ENCODE results near the gene NNAT. TPM values are rescaled to one million over a fixed set of nuclear protein-coding genes. Genes with fewer than 3 reads are reported as not detected.
A peak's percentile ranks its signal among the peaks of the same experiment; 100 is the strongest.

NNAT gene
- total RNA-seq, 1 donor from 2014 or later: not detected

GRCh38 chr20:37506152-37506725 lies 14.8 kb upstream of the NNAT start:
- Histone ChIP-seq H3K79me2 (ENCODE audit: low read depth) (no peaks in the 10 kb centered on the region), H3K4me3 (no peak overlapping the region), H3K4me2 (peak overlapping the region; percentile 62), H3K4me1 (peaks cover 20% of the 10 kb centered on the region), H3K9ac (no peak overlapping the region), H3K9me3 (ENCODE audit: low read depth) (no peaks in the 10 kb centered on the region), H3K27me3 (no peaks in the 10 kb centered on the region), H3K27ac (no peak overlapping the region), H3F3A (ENCODE audit: low read depth) (peaks cover 28% of the 10 kb centered on the region), H2AFZ (replicated peaks) (no peak overlapping the region), H3K36me3 (no peaks in the 10 kb centered on the region), H4K20me1 (ENCODE audit: low read depth) (peaks cover 43% of the 10 kb centered on the region)
- Mint-ChIP-seq H3K4me1 (no peaks in the 10 kb centered on the region), H3K27ac (no peak overlapping the region), H3K4me3 (no peak overlapping the region), H3K9me3 (no peaks in the 10 kb centered on the region), H3K27me3 (ENCODE audit: insufficient read depth, low read depth) (no peaks in the 10 kb centered on the region), H3K36me3 (peaks cover 8% of the 10 kb centered on the region)
- TF ChIP-seq EZH2phosphoT487 (IDR thresholded peaks at IDR 0.05) (no peak), EZH2 (IDR thresholded peaks at IDR 0.05) (no peak), CTCF (IDR thresholded peaks at IDR 0.05) (no peak)
- no peak for DNase-seq (ENCODE audit: low spot score)

GRCh38 chr20:37510226-37510625 lies 10.8 kb upstream of the NNAT start:
- no peaks in the 10 kb centered on the region for H3K27me3 ChIP-seq
- peaks cover 10% of the 10 kb centered on the region for H3F3A ChIP-seq (ENCODE audit: low read depth)
- no peak overlapping the region for H3K27ac ChIP-seq
- no peak overlapping the region for H3K4me2 ChIP-seq
- DNase-seq (ENCODE audit: low spot score): no peak
- peaks cover 9% of the 10 kb centered on the region for H3K79me2 ChIP-seq (ENCODE audit: low read depth)
- H3K4me1 ChIP-seq: peaks cover 11% of the 10 kb centered on the region
- H3K9me3 ChIP-seq (ENCODE audit: low read depth): no peaks in the 10 kb centered on the region
- no peak overlapping the region for H3K9ac ChIP-seq
- H4K20me1 ChIP-seq (ENCODE audit: low read depth): peaks cover 32% of the 10 kb centered on the region
- Mint-ChIP-seq H3K36me3 (peaks cover 22% of the 10 kb centered on the region), H3K4me1 (no peaks in the 10 kb centered on the region), H3K9me3 (no peaks in the 10 kb centered on the region), H3K27ac (no peak overlapping the region), H3K4me3 (no peak overlapping the region), H3K27me3 (ENCODE audit: insufficient read depth, low read depth) (no peaks in the 10 kb centered on the region)
- no peaks in the 10 kb centered on the region for H3K36me3 ChIP-seq
- H2AFZ ChIP-seq (replicated peaks): no peak overlapping the region
- no peak overlapping the region for H3K4me3 ChIP-seq
- no peak for TF ChIP-seq EZH2 (IDR thresholded peaks at IDR 0.05)
- no peak for TF ChIP-seq CTCF (IDR thresholded peaks at IDR 0.05)
- TF ChIP-seq EZH2phosphoT487 (IDR thresholded peaks at IDR 0.05): no peak

- Histone ChIP-seq H3K9me3 (ENCODE audit: low read depth) (no peaks in the 10 kb centered on the region), H3K4me1 (peaks cover 1% of the 10 kb centered on the region), H3K36me3 (no peaks in the 10 kb centered on the region), H2AFZ (replicated peaks) (no peak overlapping the region), H4K20me1 (ENCODE audit: low read depth) (peaks cover 32% of the 10 kb centered on the region), H3K4me3 (no peak overlapping the region), H3K27me3 (no peaks in the 10 kb centered on the region), H3F3A (ENCODE audit: low read depth) (no peaks in the 10 kb centered on the region), H3K79me2 (ENCODE audit: low read depth) (peaks cover 19% of the 10 kb centered on the region), H3K27ac (no peak overlapping the region), H3K9ac (no peak overlapping the region), H3K4me2 (no peak overlapping the region)
- TF ChIP-seq EZH2 (IDR thresholded peaks at IDR 0.05): no peak
- Mint-ChIP-seq H3K4me1 (peaks cover 6% of the 10 kb centered on the region), H3K36me3 (peaks cover 24% of the 10 kb centered on the region), H3K4me3 (no peak overlapping the region), H3K9me3 (no peaks in the 10 kb centered on the region), H3K27me3 (ENCODE audit: insufficient read depth, low read depth) (no peaks in the 10 kb centered on the region), H3K27ac (peak overlapping the region; percentile 7)
- DNase-seq (ENCODE audit: low spot score): no peak
Observed at GRCh38 chr20:37511610-37512275, 9.3 kb upstream of the NNAT start.

- TF ChIP-seq EZH2 (IDR thresholded peaks at IDR 0.05): no peak
- no peak for TF ChIP-seq CTCF (IDR thresholded peaks at IDR 0.05)
- TF ChIP-seq EZH2phosphoT487 (IDR thresholded peaks at IDR 0.05): no peak
- Mint-ChIP-seq H3K36me3 (peaks cover 35% of the 10 kb centered on the region), H3K4me3 (no peak overlapping the region), H3K27ac (no peak overlapping the region), H3K27me3 (ENCODE audit: insufficient read depth, low read depth) (no peaks in the 10 kb centered on the region), H3K4me1 (peaks cover 27% of the 10 kb centered on the region), H3K9me3 (no peaks in the 10 kb centered on the region)
- DNase-seq (ENCODE audit: low spot score): no peak
- no peak overlapping the region for H3K27ac ChIP-seq
- H3F3A ChIP-seq (ENCODE audit: low read depth): no peaks in the 10 kb centered on the region
- H3K4me1 ChIP-seq: peaks cover 21% of the 10 kb centered on the region
- no peaks in the 10 kb centered on the region for H3K27me3 ChIP-seq
- no peaks in the 10 kb centered on the region for H3K9me3 ChIP-seq (ENCODE audit: low read depth)
- peaks cover 38% of the 10 kb centered on the region for H3K79me2 ChIP-seq (ENCODE audit: low read depth)
- no peak overlapping the region for H3K9ac ChIP-seq
- H3K4me3 ChIP-seq: no peak overlapping the region
- peaks cover 51% of the 10 kb centered on the region for H4K20me1 ChIP-seq (ENCODE audit: low read depth)
- no peak overlapping the region for H2AFZ ChIP-seq (replicated peaks)
- no peaks in the 10 kb centered on the region for H3K36me3 ChIP-seq
- no peak overlapping the region for H3K4me2 ChIP-seq
Observed at GRCh38 chr20:37513779-37514359, 7.2 kb upstream of the NNAT start.
